Measurements from ENCODE around the gene CMTM7. TPM values are rescaled to one million over a fixed set of nuclear protein-coding genes. Genes with fewer than 3 reads are reported as not detected.
"Not testable (repeated sequence)": the region's sequence is repeated elsewhere in the genome, so short reads cannot be mapped to it uniquely, and the experiment has no call there.

Gene CMTM7
- polyA plus RNA-seq, 1 donor = 18.4 TPM

- no peak for DNase-seq
Measured at GRCh38 chr3:32438596-32439344, 47.1 kb downstream of the CMTM7 start.

GRCh38 chr3:32439421-32439820, 47.8 kb downstream of the CMTM7 start:
- not testable (repeated sequence) for DNase-seq

GRCh38 chr3:32440611-32441350, 49.1 kb downstream of the CMTM7 start:
- no peak for DNase-seq

DNA sequence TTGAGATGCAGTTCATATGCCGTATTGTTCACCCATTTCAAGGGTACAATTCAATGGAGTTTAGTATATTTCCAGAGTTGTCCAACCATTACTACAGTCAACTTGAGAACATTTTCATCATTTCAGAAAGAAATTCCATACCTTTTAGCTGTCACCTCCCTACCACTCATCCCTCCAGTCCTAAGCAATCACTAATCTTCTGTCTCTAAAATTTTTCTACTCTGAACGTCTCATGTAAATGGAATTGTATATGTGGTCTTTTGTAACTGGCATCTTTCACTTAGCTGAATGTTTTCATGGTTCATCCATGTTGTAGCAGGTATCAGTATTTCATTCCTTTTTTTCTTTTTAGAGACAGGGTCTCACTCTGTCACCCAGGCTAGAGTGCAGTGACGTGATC, 51.1 kb downstream of the CMTM7 start:
- DNase-seq = no peak

GRCh38 chr3:32443478-32443877, 51.8 kb downstream of the CMTM7 start:
- no peak for DNase-seq

GRCh38 chr3:32447865-32448400, 56.3 kb downstream of the CMTM7 start:
- no peak for DNase-seq

DNA sequence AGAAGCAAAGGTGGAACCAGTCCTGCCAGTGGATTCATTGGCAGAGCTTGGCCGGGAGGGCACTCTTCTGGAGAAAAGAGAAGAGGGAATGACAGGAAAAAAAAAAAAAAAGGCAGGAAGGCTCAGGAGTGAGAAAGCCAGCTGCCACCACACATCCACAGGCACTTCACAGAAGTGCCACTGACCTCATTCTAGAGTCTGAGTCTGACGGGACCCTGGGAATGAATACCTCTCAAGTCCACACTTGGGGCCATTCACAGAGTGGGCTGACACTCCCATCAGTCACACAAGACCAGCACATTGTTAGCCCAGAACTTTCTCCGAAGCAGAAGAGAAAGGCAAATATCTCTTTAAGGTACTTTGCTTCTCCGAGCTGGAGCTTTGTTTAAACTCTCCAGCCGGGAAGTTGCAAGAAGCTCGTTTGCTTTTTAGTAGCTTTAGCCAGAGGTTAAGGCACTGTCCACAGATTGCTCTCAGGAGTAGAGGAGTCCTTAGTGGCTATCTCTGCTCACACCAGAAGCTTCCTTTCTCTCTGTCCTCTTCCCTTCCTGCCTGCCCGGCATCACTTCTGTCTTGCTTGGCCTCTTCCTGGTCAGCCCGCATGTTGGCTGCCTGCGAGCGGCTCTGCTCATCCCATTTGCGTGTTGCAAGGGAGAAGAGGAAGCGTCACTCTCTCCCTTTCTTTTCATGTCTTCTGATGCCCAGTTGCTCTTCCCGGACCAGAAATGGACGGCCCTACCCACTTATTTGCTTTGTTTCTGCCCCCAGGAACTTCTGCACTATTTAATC, 57.2 kb downstream of the CMTM7 start:
- no peak for DNase-seq

GRCh38 chr3:32449691-32450090, 58.0 kb downstream of the CMTM7 start:
- no peak for DNase-seq

GRCh38 chr3:32450426-32450825, 58.8 kb downstream of the CMTM7 start:
- no peak for DNase-seq

- no peak for DNase-seq
Measured at GRCh38 chr3:32450992-32451659, 59.5 kb downstream of the CMTM7 start.

- DNase-seq = no peak
Measured at GRCh38 chr3:32452009-32452408, 60.4 kb downstream of the CMTM7 start.

DNA sequence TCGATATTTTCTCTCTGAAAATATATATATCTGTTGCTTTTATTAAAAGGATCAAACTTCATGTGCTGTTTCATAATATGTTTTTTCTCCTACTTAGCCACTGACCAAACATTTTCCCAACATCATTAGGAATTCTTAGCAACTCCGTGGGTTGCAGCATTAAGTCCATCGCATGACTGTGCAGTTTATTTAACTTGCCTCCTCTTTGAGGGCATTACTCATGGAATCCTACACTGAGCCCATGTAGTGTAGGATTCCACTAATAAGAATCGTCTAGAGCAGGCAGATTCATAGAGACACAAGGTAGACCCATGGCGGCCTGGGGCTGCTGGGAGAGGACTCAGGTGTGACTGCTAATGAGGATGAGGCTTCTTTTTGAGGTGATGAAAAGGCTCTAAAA, 61.7 kb downstream of the CMTM7 start:
- DNase-seq = no peak

- no peak for DNase-seq
Measured at GRCh38 chr3:32454111-32454510, 62.5 kb downstream of the CMTM7 start.

GRCh38 chr3:32454731-32455608, 63.3 kb downstream of the CMTM7 start:
- no peak for DNase-seq

DNA sequence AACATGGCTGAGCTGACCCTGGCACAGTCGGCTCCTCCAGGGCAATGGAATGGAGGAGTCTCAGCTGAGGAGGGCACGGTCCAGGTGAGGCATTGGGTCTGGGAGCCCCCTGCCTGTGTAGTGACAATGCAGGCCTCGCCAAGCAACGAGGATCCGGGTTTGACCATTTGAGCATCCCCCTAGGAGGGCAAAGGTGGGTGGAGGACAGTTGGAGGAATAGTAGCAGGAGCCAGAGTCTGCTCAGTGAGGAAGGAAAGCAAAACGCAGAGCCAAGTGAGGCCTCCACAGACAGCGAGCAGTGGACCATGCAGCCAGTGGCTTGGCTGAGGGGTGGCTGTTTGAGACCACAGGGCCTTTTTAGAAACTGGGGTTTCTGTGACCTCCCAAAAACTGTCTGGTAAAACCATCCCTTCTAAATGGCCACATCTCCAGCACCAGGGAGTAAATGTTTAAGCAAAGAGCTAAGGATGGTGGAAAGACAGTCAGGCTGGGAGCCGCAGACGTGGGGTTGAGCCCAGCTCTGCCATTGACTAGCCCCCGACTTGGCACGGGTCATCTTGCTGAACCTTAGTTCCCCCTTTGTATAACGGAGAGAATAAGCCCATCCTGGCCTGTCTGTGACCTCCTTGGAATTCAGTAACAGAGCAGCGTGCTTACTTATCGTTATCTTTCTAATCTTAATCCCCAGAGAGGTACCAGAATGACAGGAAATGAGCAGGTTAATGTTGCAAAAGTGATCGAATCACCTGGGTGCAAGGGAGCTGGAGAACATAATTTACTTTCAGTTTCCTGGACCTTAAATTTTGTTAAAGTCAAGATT, 64.2 kb downstream of the CMTM7 start:
- no peak for DNase-seq

- DNase-seq = no peak
Measured at GRCh38 chr3:32456429-32457130, 64.9 kb downstream of the CMTM7 start.

GRCh38 chr3:32457971-32458471, 66.4 kb downstream of the CMTM7 start:
- no peak for DNase-seq

- no peak for DNase-seq
Measured at GRCh38 chr3:32459450-32459849, 67.8 kb downstream of the CMTM7 start.

GRCh38 chr3:32460031-32460749, 68.5 kb downstream of the CMTM7 start:
- DNase-seq = no peak

Data from hindlimb muscle (tissue), 1 donor.